ENCODE results near the gene POLR1A. TPM values are rescaled to one million over a fixed set of nuclear protein-coding genes. Genes with fewer than 3 reads are reported as not detected.

Gene POLR1A
- total and polyA plus RNA-seq, 2 donors (not counting 3 experiments of a cell fraction or from before 2014, with no cell fraction given): 7.6 to 40.7 TPM

DNA sequence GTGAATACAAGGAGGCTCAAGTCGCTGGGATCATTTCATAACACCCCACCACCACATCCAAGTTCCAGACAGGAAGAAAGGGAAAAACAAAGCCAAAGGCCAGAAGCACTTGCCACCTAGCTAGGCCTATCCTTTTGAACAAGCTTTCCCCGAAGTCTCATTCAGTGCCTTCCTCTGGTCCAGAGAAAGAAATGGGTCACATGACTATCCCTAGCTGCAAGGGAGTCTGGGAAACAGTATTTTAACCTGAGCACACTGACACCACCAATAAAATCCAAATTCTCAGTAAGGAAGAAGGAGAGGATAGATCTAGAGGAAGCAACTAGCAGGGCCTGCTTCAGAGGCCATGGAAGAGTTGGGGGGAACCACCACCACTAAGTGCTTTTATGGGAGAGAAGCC is 91.2 kb downstream of the POLR1A start:
- H3K4me2 ChIP-seq (ENCODE audit: insufficient read depth, low read length): no peak overlapping the region
- no peaks in the 10 kb centered on the region for H3K9me1 ChIP-seq (replicated peaks; ENCODE audit: control insufficient read depth, extremely low read depth, insufficient read depth, low read length)
- H3K79me2 ChIP-seq (ENCODE audit: control insufficient read depth, insufficient read depth, low read length): no peaks in the 10 kb centered on the region
- intact Hi-C loops (cut with micrococcal nuclease): no loop called here
- no peak overlapping the region for H3K9ac ChIP-seq (replicated peaks; ENCODE audit: extremely low read depth, insufficient read depth, low read length)
- H3K9me3 ChIP-seq (replicated peaks; ENCODE audit: control insufficient read depth, insufficient read depth, low read length): no peaks in the 10 kb centered on the region
- no peak overlapping the region for H3K27ac ChIP-seq (ENCODE audit: insufficient read depth, low read depth, low read length)
- H3K4me3 ChIP-seq (replicated peaks in 1 of 3; ENCODE audit: insufficient read depth in 1 of 3, low read depth in 1 of 3, low read length in 3 of 3): no peak overlapping the region
- FAIRE-seq (no peak), DNase-seq (ENCODE audit: low read depth, low spot score) (no peak)
- ChIA-PET POLR2A (no interaction called here), CTCF (interaction anchor here (1.6 to 3.8 kb wide), 3 partner anchors 91 to 187 kb away, joined by 3 to 13 read pairs (median 11); partner anchors contain the start of gene ST3GAL5)
- peaks cover 8% of the 10 kb centered on the region for H3K4me1 ChIP-seq (ENCODE audit: control insufficient read depth, extremely low read depth, insufficient read depth, low read length)
- H3K27me3 ChIP-seq (ENCODE audit: control insufficient read depth in 2 of 2, insufficient read depth in 2 of 2, low read length in 2 of 2): peaks cover 4 to 5% of the 10 kb centered on the region in 2 experiments
- dilution Hi-C loops (cut with MboI; ENCODE audit: extremely low pct_ligation_motif_present, low sequenced_read_pairs): no loop called here
- H3K36me3 ChIP-seq (ENCODE audit: control insufficient read depth in 2 of 2, extremely low read depth in 1 of 2, insufficient read depth in 2 of 2, low read length in 2 of 2): no peaks in the 10 kb centered on the region
- TF ChIP-seq, protein P1, sequence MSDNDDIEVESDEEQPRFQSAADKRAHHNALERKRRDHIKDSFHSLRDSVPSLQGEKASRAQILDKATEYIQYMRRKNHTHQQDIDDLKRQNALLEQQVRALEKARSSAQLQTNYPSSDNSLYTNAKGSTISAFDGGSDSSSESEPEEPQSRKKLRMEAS (IDR thresholded peaks at IDR 0.05; ENCODE audit: insufficient read depth, insufficient read length): no peak
- TF ChIP-seq FOS (IDR thresholded peaks at IDR 0.05; ENCODE audit: borderline replicate concordance, insufficient read depth, low read length) (no peak), JUN (IDR thresholded peaks at IDR 0.05; ENCODE audit: borderline replicate concordance, insufficient read depth, insufficient read length, low read depth) (no peak), POLR2A (IDR thresholded peaks at IDR 0.05; ENCODE audit: low read depth, low read length) (no peak), GATA2 (IDR thresholded peaks at IDR 0.05; ENCODE audit: insufficient read depth, insufficient read length, low read depth, low read length) (no peak), EZH2 (IDR thresholded peaks at IDR 0.05; ENCODE audit: borderline replicate concordance, low read depth, low read length, severe bottlenecking) (no peak), MYC (IDR thresholded peaks at IDR 0.05; ENCODE audit: low read depth, low read length) (no peak), POLR2AphosphoS5 (IDR thresholded peaks at IDR 0.05; ENCODE audit: insufficient read depth, low read depth, low read length) (no peak)
- TF ChIP-seq, protein P2, sequence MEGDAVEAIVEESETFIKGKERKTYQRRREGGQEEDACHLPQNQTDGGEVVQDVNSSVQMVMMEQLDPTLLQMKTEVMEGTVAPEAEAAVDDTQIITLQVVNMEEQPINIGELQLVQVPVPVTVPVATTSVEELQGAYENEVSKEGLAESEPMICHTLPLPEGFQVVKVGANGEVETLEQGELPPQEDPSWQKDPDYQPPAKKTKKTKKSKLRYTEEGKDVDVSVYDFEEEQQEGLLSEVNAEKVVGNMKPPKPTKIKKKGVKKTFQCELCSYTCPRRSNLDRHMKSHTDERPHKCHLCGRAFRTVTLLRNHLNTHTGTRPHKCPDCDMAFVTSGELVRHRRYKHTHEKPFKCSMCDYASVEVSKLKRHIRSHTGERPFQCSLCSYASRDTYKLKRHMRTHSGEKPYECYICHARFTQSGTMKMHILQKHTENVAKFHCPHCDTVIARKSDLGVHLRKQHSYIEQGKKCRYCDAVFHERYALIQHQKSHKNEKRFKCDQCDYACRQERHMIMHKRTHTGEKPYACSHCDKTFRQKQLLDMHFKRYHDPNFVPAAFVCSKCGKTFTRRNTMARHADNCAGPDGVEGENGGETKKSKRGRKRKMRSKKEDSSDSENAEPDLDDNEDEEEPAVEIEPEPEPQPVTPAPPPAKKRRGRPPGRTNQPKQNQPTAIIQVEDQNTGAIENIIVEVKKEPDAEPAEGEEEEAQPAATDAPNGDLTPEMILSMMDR (IDR thresholded peaks at IDR 0.05; ENCODE audit: extremely low read depth in 1 of 2, insufficient read depth in 1 of 2, low read depth in 1 of 2, low read length in 2 of 2): no peak
- BruUV-seq (replicated peaks): no TSS peak
- no peak overlapping the region for H2AFZ ChIP-seq (ENCODE audit: low read depth, low read length)
- H4K20me1 ChIP-seq (replicated peaks; ENCODE audit: control insufficient read depth, extremely low read depth, insufficient read depth, low read length): no peaks in the 10 kb centered on the region

Measured in endothelial cell of umbilical vein (primary cell).